Measurements from ENCODE around the gene APOB. TPM values are rescaled to one million over a fixed set of nuclear protein-coding genes. Genes with fewer than 3 reads are reported as not detected.

The APOB gene
- total and polyA plus RNA-seq, 2 of the 8 experiments (the other 6 are each of a cell fraction or from before 2014, with no cell fraction given), result 0.15 to 0.61 TPM

DNA sequence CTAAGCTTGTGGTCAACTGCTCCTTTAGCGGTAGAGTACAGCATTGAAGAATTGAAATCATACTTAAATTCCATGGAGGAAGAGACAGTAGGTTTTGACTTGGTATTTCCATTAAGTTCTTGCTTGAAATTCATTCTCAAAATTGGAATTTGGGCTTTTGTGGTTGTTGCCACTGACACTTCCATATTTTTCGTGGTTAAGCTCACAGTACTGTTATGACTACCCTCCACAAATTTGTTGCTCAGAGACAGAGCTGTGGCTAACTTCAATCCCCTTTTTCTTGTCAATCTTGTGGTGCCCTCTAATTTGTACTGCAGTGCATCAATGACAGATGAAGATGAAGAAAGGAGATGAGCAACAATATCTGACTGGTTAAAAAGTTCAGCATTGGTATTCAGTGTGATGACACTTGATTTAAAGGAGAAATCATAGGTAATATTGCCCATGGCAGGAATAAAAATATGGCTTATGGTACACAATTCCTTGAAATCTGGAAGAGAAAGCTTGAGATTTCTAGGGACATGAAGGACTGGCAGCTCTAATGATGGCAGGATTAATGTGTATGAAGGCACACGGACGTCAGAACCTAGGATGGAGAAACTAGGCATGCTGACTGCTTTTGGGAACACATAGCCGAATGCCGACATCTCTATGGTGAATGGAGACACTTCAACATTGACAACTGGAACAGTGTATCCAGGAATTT lies 37.3 kb downstream of the APOB start (continued):
- no peak for TF ChIP-seq EGR1 (IDR thresholded peaks at IDR 0.05; ENCODE audit: borderline replicate concordance, low read depth, low read length)

Data from H1 (cell line).